22Rv1 (cell line): Measurements from ENCODE around the gene IL17A.
A peak's percentile ranks its signal among the peaks of the same experiment; 100 is the strongest.

Experiments used
- H3K27ac ChIP-seq: fragments of 450-650 bp; 2 replicates; pipeline ENCODE4 v1.5.1; 2017
- ZFX ChIP-seq: fragments of 450-650 bp; IDR thresholded peaks from 2 replicates; pipeline ENCODE4 v1.6.1; 2017; ENCODE audit warnings: antibody characterized with exemption, borderline replicate concordance
- TF ChIP-seq, protein P1 (sequence below): fragments of 450-650 bp; IDR thresholded peaks from 2 replicates; pipeline ENCODE4 v1.5.1; 2017; ENCODE audit warnings: mild to moderate bottlenecking

IL17A gene

DNA sequence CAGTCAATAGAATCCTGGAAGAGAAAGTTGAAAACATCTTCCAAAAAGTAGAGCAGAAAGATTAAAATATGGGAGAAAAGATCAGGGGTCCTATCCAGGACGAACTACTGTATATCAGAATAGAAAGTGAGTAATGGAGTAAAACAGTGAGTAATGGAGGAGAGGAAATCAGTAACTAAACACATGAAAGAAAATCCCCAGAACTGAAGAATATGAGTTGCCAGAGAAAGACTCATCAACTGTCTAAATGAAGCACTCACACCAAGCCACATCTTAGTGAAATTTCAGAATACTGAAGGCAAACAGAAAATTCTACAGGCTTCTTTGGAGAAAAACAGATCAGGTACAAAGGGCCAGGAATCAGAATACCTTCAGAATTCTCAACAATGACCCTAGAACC is 14.9 kb downstream of the IL17A start:
- no peak for TF ChIP-seq ZFX
- TF ChIP-seq, protein P1, sequence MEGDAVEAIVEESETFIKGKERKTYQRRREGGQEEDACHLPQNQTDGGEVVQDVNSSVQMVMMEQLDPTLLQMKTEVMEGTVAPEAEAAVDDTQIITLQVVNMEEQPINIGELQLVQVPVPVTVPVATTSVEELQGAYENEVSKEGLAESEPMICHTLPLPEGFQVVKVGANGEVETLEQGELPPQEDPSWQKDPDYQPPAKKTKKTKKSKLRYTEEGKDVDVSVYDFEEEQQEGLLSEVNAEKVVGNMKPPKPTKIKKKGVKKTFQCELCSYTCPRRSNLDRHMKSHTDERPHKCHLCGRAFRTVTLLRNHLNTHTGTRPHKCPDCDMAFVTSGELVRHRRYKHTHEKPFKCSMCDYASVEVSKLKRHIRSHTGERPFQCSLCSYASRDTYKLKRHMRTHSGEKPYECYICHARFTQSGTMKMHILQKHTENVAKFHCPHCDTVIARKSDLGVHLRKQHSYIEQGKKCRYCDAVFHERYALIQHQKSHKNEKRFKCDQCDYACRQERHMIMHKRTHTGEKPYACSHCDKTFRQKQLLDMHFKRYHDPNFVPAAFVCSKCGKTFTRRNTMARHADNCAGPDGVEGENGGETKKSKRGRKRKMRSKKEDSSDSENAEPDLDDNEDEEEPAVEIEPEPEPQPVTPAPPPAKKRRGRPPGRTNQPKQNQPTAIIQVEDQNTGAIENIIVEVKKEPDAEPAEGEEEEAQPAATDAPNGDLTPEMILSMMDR: no peak
- no peak overlapping the region for H3K27ac ChIP-seq

DNA sequence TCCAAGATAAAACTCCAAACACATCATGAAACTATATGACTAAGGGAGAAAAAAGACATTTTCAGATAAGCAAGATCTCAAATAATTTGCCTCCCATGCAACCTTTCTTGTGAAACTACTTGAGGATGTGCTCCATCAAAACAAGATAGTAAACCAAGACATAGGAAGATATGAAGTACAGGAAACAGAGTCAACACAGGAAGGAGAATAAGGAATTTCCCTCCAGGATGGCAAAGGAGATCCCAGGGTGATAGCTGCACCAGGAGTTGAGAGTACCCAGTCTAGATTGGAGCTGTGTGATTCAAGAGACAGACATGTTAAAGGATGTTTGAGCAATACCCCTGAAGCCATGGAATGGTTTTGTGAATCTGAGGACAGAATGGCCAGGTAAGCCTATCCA is 15.3 kb downstream of the IL17A start:
- no peak overlapping the region for H3K27ac ChIP-seq
- TF ChIP-seq, protein P1: no peak
- no peak for TF ChIP-seq ZFX

GRCh38 chr6:52207066-52207465 is 20.9 kb downstream of the IL17A start:
- no peak overlapping the region for H3K27ac ChIP-seq
- TF ChIP-seq ZFX: no peak
- TF ChIP-seq, protein P1: peak; percentile 26; the same call in 1 of the 2 replicates

- TF ChIP-seq, protein P1: no peak
- no peak for TF ChIP-seq ZFX
- H3K27ac ChIP-seq: no peak overlapping the region
Observed at GRCh38 chr6:52208612-52209011, 22.4 kb downstream of the IL17A start.

DNA sequence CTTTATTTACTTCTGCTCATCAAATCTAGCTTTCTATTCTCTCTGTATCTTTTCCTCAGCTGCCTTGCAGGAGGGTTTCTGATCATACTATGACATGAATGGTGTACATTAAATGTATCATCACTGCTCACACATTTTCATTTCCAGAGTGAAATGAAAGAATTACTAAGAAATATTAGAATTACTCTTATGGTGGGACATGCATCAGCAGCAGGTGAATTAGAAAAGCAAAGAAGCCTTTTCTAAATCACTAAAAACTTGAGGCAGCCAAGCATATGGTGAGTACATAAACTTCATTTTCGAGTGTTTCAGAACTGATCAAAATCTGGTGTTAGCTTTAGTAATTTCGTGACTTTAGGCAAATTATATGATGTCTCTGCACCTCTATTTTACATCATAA is 23.6 kb downstream of the IL17A start:
- TF ChIP-seq, protein P1: no peak
- no peak for TF ChIP-seq ZFX
- no peak overlapping the region for H3K27ac ChIP-seq

DNA sequence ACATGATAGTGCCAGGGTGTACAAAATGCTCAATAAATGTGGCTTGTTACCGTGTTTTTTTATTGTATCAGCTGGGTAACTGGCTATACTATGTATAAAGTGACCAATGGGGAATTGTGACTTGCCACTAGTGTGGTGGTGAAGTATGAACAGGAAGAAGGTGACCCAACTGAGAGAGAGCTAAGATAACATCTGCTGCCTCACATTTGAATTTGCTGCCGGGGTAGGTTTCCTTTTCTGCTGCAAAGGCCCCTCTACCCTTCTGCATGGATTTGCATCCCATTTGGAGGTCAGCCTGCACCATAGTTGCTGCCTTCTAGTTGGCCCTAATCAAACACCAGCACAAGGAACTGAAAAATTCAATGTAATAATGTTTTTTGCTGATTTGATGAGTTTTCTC is 24.1 kb downstream of the IL17A start:
- TF ChIP-seq, protein P1: no peak
- TF ChIP-seq ZFX: no peak
- no peak overlapping the region for H3K27ac ChIP-seq

- no peak for TF ChIP-seq ZFX
- TF ChIP-seq, protein P1: no peak
- no peak overlapping the region for H3K27ac ChIP-seq
Observed at GRCh38 chr6:52213127-52213526, 27.0 kb downstream of the IL17A start.

DNA sequence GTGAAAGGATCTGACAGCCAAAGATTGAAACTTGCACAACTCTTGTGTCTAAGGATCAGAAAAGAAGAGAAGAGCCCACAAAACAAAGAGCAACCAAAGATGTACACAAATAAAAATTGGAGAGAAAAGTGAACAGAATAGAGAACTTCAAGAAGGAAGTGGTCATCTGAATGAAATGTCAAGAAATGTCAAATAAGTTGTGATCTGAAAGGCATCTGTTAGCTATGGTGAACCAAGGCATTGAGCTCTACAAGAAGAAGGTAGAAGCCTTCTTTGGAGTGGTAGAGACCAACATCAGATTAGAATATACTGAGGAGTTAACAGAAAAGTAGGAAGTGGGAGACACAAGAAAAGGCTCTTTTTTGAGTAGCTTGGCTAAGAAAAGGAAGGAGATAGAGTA is 29.6 kb downstream of the IL17A start:
- TF ChIP-seq, protein P1: no peak
- no peak for TF ChIP-seq ZFX
- H3K27ac ChIP-seq: no peak overlapping the region
